ENCODE results near the gene ATF7.

The ATF7 gene

DNA sequence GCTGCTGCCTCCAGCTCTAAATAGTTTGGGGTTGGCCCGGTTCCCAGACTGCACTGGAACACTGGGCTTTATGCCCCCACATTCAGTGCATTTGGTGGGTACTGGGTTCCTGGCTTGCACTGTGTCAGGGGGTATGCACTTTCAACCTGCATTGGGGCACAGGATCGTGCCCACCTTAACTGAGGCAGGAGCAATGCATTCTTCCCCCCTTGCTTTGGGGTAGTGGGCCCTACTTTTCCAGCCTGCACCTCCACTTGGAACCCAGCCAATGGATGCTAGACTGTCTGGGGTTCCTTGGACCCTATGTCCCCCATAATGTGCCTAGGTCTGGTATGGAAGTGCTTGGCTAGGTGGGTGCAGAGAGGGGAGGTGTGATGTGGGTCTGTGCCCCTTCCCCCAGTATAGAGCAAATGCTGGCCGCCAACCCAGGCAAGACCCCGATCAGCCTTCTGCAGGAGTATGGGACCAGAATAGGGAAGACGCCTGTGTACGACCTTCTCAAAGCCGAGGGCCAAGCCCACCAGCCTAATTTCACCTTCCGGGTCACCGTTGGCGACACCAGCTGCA, 124.5 kb downstream of the ATF7 start:
- DNase-seq, result no peak

DNA sequence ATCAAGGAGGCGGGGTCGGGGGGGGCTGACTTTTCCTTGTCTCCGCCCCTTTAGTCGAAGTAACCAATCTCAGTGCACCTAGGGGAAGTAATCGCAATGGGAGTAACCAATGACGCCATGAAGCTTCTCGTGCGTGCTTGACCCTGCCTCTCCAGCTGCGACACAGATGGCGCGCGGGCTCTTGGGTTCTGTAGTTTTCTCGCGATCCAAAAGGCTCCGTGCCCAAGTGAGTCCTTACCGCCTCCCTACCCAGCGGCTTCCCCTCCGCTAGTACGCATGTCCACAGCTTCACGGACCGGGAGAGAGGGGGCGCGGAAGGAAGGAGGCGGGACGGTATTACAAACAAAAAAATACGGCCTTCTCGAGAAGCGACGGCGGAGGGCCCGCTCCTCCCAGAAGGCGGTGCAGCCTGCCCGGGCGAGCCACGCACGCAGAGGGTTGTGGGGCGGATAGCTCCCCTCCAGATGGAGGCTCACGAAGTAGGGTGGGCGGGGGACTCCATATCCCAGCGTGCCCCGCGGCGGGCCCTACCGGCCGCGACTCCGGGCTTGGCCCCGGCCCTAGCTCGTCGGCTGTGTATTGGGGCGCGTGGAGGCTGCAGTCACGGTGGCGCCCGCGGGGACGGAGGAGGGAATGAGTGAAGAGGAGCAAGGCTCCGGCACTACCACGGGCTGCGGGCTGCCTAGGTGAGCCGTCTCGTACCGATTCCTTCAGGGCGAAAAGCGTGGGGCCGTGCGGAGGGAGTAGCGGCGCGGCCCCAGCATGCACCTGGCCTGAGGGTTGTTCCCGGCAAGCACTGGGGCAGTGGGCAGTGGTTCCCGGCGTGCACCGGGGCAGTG, 125.2 kb downstream of the ATF7 start, which contains the start of gene TARBP2:
TSS of gene TARBP2 (plus strand) at position 508 of the 839 bp plus-strand sequence. CDS start at position 634, 126 bp downstream.
- DNase-seq, result peak; percentile 99

DNA sequence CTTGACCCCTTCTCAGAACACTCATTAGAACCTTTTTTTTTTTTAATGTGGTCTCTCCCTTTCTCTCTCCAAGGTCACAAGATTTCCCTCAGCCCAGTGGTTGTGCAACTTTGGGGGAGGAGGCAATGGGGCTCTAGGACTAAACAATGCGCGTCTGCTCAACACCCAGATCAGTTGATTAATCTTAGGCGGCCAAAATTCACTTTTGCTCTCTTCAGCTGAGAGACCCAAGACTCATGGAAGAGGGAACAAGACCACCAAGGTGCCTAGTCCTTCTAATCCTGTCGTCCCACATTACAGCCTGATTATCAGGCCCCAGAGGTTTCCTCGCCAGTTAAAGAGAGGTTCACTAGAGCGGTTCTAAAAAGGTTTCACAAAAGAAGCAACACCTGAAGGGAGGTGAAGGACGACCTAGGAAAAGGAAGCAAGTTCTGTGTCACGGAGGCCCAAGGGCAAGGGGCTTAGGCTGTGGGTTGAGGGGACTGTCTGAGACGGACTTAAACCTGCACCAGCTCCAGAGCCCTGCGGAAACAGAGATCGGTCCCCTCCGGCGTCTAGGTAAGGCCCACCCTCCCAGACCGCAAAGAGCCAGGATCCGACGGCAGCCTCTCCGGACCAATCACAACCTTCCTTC, 125.9 kb downstream of the ATF7 start:
- no peak for DNase-seq

DNA sequence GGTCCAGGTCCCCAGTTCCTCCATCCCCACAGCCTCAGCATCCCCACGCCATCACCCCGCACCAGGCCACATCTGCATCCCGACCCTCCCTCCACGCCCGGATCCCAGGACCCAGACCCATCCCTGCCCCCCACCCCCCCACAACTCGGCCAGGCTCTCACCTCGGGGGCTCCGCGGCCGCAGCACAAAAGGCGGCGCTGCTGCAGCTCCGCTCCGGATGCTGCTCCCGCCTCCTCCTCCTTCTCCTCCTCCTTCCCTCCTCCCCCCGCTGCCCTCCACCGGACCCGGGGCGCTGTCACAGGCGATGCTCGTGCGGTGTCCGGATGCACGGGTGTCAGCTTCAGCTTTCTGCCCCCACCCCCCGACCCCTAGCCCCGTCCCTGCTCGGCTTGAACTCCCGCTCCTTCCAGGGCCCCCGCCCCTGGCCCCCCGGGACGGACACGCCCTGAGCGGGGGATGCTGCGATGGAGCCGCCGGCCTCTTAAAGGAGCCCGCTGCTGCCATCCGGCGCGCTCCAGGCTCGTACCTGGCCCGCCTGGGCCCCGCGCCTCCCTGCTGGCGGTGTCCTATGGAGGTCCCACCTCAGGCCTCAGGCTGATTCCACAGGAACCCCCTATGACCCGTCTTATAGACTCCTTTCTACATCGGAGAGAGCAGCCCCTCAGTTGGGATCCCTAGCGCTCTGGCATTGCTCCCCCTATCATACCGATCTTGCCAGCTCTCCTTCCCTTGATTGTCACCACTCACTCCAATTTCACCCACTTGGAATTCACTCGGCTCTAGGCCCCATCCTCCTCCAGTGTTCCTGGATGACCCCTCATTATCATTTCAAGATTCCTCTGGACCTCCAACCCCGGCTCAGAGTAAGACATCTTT, 126.7 kb downstream of the ATF7 start, which contains the start of gene MAP3K12:
TSS of gene MAP3K12 (minus strand) at position 193 of the 876 bp plus-strand sequence. CDS start 12,067 bp downstream, outside the sequence.
- peak; percentile 76 for DNase-seq

DNA sequence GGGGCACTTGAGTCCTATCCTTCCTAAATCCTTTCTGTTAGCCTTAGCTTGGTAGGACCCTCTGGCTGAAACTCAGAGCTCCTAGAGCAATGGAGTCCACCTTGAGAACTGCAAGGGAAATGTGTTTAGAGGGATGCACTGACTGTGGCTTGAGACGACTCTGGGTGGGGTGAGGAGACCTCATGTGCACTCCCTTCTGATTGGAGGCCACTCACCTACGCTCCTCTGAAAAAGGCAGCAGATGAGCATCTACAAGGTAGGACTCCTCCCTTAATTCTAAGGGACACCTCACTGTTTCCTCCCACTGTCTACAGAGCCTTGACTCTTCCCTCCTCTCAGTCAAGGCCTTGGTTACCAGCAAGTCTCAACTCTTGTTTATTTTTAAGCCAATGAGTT, 127.9 kb downstream of the ATF7 start:
- no peak for DNase-seq

DNA sequence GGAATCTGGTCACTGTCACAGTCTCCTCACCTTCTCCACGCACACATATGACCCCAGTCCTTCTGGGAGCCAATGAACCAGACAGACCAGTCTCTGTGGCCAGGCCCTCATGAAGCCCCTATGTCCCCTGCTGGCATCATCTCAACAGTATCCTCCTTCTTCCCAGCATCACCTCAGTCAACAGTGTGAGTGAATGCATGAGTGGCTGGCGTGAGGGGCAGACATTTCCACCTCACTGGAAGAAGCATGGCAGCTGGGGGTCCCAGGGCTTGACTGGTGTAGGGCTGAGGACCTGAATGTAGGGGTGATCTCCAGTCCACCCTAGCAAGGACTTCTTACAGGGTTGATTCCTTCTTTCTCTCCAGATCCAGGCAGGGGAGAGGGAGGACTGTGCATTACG, 128.7 kb downstream of the ATF7 start:
- DNase-seq, result no peak

DNA sequence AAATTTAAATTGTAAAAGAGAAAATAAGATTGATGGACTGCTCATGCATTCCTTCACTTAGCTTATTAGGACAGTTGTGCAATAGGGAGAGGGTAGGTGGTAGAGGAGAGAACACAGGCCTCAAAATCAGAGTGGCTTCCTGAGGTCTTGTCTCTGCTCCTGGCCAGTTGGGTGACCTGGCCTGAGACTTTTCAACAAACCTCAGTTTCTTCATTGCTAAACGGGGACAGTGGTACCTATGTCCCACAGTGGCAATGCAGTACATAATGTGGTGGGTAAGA, 129.5 kb downstream of the ATF7 start:
- DNase-seq, result no peak

DNA sequence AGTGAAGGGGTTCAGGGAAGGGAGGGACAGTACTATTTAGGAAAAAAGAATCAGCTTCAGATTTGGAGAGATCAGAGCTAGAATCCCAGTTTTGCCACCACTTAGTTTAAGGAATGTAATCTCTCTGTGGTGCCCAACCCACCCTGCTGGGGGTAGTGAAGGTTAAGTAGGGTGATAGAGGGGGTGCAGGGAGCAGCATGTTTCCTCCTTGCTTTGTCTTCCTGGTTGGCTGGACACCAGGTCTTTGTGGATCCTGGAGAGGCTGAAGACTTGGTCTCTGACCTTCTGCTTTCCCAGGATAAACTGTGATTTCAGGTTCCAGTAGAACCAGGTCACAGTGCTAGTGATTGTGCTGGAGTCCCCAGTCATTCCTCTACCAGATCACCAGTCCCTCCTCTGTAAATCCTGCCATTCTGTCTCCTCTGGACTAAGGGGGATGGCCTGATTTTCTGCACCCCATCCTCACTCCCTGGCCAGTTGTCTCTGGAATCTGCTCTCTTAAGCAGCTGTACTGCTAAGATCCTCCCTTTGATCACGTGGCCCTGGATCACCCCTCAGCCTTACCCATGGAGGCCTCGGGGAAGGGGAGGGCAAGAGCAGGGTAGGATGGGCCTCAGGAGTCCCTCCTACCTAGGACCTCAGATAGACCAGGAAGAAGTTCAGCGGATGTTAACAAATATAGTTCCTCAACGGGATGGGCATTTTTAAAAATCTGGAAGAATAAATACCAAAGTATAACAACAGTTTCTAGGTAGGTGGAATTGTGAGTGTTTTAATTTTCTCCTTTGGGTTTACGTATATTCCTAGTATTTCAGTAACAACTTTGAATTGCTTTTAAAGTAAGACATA, 130.1 kb downstream of the ATF7 start:
- DNase-seq, result no peak

DNA sequence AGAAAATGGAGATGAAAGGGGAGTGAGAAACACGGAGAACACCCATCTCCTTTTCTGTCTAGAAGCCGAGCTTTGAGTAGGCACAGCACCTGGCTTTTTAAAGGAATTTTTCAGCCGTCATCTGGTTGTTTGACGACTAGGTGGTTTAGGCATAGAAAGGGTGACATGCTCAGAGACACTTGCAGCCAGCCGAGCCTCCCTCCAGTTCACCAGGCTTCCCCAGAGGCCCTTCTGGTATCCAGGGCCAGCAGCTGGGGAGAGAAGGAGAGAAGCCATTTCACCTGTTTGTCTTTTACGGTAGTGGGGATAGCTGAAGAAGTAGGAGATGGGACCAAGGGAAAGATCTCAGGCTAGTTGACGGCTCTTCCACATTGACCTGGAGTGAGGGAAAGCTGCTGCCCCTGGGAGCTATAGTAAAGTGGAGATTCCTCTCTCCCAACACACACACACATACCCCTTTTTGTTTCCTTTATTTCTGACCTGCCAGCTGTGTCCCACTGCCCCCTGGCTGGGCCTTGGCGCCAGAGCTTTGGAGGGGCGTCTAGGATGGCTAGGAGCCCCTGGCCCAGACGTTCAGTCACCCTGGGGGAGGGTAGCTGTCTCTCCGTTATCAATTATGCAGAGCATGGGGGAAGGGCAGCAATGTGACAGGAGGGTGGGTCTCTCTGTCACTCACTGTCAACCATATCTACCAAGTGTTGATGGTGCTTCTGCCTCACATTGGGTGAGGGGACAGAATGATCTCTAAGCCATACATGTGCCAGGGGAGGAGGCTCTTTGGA, 132.4 kb downstream of the ATF7 start:
- DNase-seq, result no peak

DNA sequence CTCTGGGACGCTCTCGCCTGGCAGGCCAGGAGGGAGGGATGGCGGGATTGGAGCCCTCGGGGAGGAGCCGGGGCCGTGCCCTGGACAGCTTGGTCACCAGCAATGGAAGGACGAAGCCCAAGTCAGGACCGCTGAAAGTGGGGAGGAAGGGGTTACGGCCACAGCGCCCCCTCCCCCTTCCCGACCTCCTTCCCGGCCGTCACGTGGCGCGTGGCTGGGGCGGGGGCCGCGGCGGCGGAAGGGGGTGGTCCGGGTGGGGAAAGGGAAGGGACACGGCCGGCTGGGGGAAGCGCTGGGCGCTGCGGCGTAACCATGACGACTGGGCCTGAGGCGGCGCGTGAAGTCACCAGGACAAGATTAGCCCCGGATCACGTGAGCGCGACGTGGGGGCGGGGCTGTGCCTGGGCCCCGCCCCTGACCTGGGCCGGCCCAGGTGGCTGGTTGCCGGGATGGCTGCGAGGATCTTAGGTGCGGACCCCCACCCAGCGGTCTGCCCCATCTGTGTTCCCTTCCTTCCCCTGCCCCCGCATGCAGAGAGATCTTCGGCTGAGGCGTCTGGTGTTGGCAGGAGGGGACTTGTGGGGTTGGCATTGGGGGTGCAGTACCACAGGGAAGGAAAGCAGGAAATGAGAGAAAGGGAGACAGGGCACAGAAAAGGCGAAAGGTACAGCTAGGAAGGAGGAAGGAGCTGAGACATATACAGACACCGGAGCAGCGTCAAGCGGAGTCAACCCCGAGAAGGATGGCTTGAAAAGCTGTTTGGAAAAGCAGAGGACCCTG, 133.2 kb downstream of the ATF7 start:
- peak; percentile 88 for DNase-seq

DNA sequence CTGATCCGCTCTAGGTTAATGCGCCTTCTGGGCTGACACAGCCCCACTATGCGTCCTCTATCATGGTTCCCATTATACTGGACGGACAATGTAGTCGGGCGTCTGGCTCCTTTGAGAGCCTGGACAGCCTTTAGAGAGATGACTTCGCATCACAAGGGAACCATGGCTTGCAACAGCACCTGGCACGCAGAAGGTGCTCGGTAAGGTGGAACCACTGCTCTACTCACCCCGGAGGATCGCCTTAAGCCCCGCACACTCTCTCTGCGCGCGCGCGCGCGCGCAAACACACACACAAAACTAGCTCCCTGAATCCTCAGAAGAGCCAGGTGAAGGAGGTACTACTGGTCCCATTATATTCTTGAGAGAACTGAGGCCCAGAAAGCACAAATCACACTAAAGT, 134.0 kb downstream of the ATF7 start:
- DNase-seq, result peak; percentile 67

DNA sequence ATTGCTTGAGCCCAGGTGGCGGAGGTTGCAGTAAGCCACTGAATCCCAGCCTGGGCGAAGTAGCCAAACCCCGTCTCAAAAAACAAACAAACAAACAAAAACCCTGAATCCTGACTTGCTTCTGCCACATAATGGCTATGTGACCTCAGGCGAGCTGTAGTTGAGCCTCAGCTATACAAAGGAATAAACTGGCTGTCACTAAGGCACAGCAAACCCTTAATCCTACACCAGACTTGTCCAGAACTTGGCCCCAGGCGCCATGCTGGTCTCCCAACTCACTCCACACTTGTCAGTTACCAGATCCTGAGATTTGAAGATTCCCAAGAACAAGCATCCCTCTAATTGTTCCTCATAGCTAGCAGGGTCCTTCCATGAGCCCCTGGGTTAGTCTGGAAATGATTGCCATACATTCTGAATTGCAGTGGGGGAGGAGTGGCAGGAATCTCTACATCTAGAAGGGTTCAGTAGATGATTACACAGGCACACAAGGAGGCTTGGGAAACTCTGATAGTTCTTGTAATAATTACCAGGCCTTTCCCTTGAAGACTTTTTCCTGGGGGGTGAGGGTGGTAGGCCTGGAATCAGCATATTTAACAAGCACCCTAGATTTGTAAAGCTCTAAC, 136.8 kb downstream of the ATF7 start:
- peak; percentile 50 for DNase-seq

DNA sequence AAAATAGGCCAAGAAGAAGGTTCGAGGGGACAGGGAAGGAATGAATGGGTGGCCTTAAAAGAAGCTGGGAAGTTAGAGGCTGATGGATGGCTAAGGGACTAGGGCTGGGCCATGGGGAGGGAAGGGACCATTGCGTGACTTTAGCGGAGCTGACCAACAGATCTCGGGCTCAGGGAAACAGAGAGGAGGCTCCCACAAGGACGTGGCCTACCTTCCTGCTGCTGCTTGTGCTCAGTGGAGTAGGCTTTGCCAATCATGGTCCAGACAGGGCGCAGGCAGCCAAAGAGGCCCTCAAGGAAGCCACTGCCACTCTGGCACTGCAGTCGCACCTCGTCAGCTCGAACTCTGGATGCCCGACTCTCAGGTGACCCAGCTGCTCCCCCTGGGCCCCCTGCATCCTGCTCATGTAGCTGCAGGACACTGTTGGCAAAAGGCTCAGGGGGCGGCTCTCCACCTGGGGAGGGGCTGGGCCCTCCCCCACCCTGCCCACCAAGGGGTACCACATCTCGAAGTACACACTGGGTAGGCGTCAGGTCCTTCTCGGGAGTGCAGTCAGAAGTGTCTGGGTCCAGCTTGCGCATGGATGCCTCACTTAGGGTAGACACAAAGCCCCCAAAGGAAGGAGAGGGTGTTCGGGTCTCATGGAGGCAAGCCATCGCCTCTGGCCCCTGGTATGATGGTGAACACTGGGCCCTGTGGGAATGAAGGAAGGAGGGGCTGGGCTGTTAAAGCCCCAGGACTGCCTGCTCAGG, 139.3 kb downstream of the ATF7 start:
- no peak for DNase-seq

DNA sequence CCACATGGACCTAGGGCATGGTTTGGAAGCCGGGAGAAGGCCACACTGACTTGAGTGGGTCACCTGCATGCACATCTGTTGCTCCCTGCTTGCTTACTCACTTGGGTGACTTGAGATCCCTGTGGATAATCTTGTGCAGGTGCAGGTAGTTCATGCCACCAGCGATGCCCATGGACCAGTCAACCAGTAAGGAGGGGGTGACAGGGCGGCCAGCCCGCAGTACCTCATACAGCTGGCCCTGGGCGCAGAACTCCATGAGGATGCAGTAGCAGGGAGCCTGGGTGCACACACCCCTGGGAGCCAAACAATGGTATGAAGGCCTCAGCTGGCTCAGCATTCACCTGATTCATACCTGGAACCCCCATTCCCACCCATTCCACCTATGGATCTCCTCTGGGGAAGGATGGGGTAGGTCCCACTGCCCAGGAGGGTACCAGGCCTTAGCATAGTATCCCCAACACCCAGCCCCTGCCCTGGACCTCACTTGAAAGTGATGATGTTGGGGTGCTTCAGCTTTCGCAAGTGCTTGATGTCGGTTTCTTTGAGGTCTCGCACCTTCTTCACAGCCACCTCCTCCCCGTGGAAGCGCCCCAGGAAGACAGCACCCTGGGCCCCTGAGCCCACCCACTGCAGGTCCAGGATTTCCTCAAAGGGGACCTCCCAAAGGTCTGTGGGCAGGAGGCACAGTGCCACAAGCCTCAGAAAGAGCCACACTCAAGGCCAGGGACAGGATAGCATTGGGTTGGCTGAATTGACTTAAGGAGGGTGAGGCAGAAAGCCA, 140.0 kb downstream of the ATF7 start:
- DNase-seq, result no peak

DNA sequence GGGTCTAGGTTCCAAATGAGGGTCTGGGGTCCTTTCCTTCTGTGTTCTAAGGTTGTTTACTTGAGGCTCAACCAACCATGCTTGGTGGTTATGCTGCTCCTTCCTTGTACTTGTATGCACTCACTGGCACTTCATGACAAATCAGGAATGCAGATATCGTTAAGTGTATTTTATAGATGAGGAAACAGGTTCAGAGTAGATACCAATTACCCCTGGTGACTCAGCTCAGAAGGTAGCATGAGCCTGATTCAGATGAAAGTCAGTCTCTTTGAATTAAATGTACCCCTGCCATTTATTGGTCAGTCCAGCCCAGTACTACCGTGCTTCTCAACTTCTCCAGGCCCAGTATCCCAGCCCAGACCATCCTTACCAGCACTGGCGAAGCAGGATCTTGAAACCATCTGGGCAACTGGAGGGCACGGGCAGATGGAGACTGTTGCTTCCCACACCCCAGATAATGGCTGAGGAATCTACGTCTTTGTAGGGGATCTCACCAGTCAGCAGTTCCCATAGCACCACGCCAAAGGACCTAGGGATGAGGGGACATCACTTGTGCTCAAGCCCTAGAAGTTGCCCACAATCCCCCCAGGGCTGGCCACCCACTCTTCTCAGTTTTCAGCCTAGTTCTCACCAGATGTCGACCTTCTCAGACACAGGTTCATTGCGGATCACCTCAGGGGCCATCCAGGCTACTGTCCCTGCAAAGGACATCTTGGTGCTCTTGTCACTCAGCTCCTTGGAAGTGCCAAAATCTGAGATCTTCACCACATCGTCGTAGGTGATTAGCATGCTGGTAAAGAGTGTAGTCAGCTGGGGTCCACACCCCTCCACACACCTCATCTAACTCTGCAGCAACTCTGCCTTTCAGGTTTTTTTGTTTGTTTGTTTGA, 141.3 kb downstream of the ATF7 start:
- DNase-seq, result no peak

DNA sequence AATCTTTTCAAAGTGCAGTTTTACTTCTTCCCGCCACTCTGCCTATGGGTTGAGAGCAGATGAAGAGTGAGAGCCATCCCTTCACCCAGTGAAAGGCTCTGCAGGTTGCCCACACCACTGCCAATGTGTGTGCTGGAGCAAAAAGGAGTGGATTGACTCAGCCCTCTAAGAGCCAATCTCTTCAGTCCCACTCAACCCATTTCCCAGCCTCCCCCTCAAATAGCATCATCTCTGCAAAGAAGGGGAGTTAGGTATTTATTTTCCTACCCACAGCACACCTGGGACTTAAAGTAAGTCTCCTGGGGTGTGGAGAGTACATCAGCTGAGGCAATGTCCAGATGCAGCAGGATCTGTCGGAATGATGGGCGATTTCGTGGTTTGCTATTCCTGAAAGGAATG, 142.2 kb downstream of the ATF7 start:
- DNase-seq, result no peak
